Activated CD4-positive, alpha-beta T cell treated with anti-CD3 and anti-CD28 coated beads, Interleukin-2, amount 50 U/mL, for 4 hours (primary cell): ENCODE results near the gene TCHP.

Source experiments
- DNase-seq, 2 experiments: peaks; one replicate each; pipeline ENCODE4 v3.0.0-alpha.2; 2020

The TCHP gene

GRCh38 chr12:109966546-109966945 is 66.5 kb downstream of the TCHP start:
- DNase-seq = no peak

- DNase-seq = no peak
These were observed 67.4 kb downstream of the TCHP start for GRCh38 chr12:109967383-109968031.
